IMR-90 (cell line): Measurements from ENCODE around the gene SVOPL. TPM values are rescaled to one million over a fixed set of nuclear protein-coding genes. Genes with fewer than 3 reads are reported as not detected.

ENCODE experiments used
- ATAC-seq: fragments of 200-7000 bp; cut with Tn5 transposase; 2 replicates; pipeline ENCODE4 v1.9.1; 2020; ENCODE audit warnings: low read depth, mild to moderate bottlenecking, moderate library complexity
- BruUV-seq: library from RNA; stranded (reverse); fragments of 400-500 nt; replicated peaks from 2 replicates; lab custom pipeline; 2021; lab: Mats Ljungman, UMichigan
- CTCF ChIA-PET: fragments of 300-600 bp; formaldehyde crosslinking; extraction: SDS; loops from one replicate; lab custom pipeline; 2021; ENCODE audit warnings: antibody characterized with exemption; lab: Yijun Ruan, JAX
- POLR2A ChIA-PET: fragments of 300-600 bp; sonication (Branson Sonifier 250); formaldehyde crosslinking; loops from one replicate; lab custom pipeline; 2022; ENCODE audit warnings: antibody characterized with exemption; ENCODE audit not compliant: unreplicated experiment; lab: Charles Lee
- DNase-seq: peaks from one replicate; pipeline ENCODE4 v3.0.0; 2013
- H2AFZ ChIP-seq: replicated peaks from 2 replicates; pipeline ENCODE3; 2013; ENCODE audit warnings: low read length, mild to moderate bottlenecking; ENCODE audit not compliant: poor library complexity
- H2AK5ac ChIP-seq: 2 replicates; pipeline ENCODE4 v1.6.1; 2013; ENCODE audit warnings: low read depth, low read length, inconsistent platforms
- H2AK9ac ChIP-seq: replicated peaks from 2 replicates; pipeline ENCODE3; 2013; ENCODE audit warnings: mild to moderate bottlenecking, low read depth, low read length, moderate library complexity; ENCODE audit not compliant: poor library complexity
- H2BK120ac ChIP-seq: 2 replicates; pipeline ENCODE4 v1.6.1; 2013; ENCODE audit warnings: low read depth, low read length, inconsistent platforms
- H2BK15ac ChIP-seq: 3 replicates; pipeline ENCODE4 v1.6.1; 2013; ENCODE audit warnings: low read depth, low read length, inconsistent platforms
- H2BK20ac ChIP-seq: 2 replicates; pipeline ENCODE4 v1.6.1; 2013; ENCODE audit warnings: low read depth, mild to moderate bottlenecking, inconsistent platforms, low read length, moderate library complexity
- H2BK5ac ChIP-seq: 2 replicates; pipeline ENCODE4 v1.6.1; 2013; ENCODE audit warnings: mild to moderate bottlenecking, low read depth, low read length, inconsistent platforms; ENCODE audit not compliant: poor library complexity, severe bottlenecking
- H3K14ac ChIP-seq: replicated peaks from 2 replicates; pipeline ENCODE4 v1.6.1; 2013; ENCODE audit warnings: low read depth, low read length, inconsistent platforms
- H3K18ac ChIP-seq: 2 replicates; pipeline ENCODE4 v1.6.1; 2013; ENCODE audit warnings: low read depth, low read length, control low read depth
- H3K23ac ChIP-seq: 2 replicates; pipeline ENCODE4 v1.6.1; 2013; ENCODE audit warnings: low read depth, low read length, inconsistent platforms
- H3K27ac ChIP-seq: 2 replicates; pipeline ENCODE4 v1.5.1; 2013; ENCODE audit warnings: mild to moderate bottlenecking, control low read depth, low read length; ENCODE audit not compliant: insufficient read depth
- H3K27me3 ChIP-seq: 2 replicates; pipeline ENCODE4 v1.6.1; 2013; ENCODE audit warnings: low read length; ENCODE audit not compliant: control insufficient read depth, insufficient read depth
- H3K36me3 ChIP-seq: 2 replicates; pipeline ENCODE4 v1.6.1; 2013; ENCODE audit warnings: low read length, mixed read lengths; ENCODE audit not compliant: control insufficient read depth, insufficient read depth
- H3K4ac ChIP-seq: 2 replicates; pipeline ENCODE4 v1.6.1; 2013; ENCODE audit warnings: low read depth, low read length, inconsistent platforms
- H3K4me1 ChIP-seq: 2 replicates; pipeline ENCODE4 v1.6.1; 2013; ENCODE audit warnings: low read length, mixed read lengths; ENCODE audit not compliant: control insufficient read depth, insufficient read depth
- H3K4me2 ChIP-seq: 2 replicates; pipeline ENCODE4 v1.6.1; 2013; ENCODE audit warnings: low read depth, mild to moderate bottlenecking, control low read depth, low read length, moderate library complexity
- H3K4me3 ChIP-seq: 2 replicates; pipeline ENCODE4 v1.5.1; 2013; ENCODE audit warnings: low read depth, mild to moderate bottlenecking, control low read depth, low read length, moderate library complexity; ENCODE audit not compliant: insufficient read depth
- H3K56ac ChIP-seq: 2 replicates; pipeline ENCODE4 v1.6.1; 2013; ENCODE audit warnings: low read length, inconsistent platforms; ENCODE audit not compliant: insufficient read depth; ENCODE audit errors: extremely low read depth
- H3K79me1 ChIP-seq, 2 experiments: 2 replicates each; pipeline ENCODE4 v1.6.1; 2013; ENCODE audit warnings: low read length in 2 of 2, inconsistent platforms in 1 of 2, low read depth in 1 of 2
- H3K9ac ChIP-seq: 2 replicates; pipeline ENCODE4 v1.6.1; 2013; ENCODE audit warnings: low read depth, low read length, control low read depth
- H3K9me1 ChIP-seq: 2 replicates; pipeline ENCODE4 v1.6.1; 2013; ENCODE audit warnings: low read length, inconsistent platforms; ENCODE audit not compliant: insufficient read depth
- H3K9me3 ChIP-seq: 2 replicates; pipeline ENCODE4 v1.6.1; 2013; ENCODE audit warnings: low read length; ENCODE audit not compliant: control insufficient read depth, insufficient read depth
- H4K20me1 ChIP-seq: 2 replicates; pipeline ENCODE4 v1.6.1; 2013; ENCODE audit warnings: low read length, inconsistent platforms; ENCODE audit not compliant: insufficient read depth
- H4K5ac ChIP-seq: 2 replicates; pipeline ENCODE4 v1.6.1; 2013; ENCODE audit warnings: mild to moderate bottlenecking, low read depth, low read length, control low read depth
- H4K8ac ChIP-seq, 2 experiments: 2 replicates each; pipeline ENCODE4 v1.6.1; 2013; ENCODE audit warnings: low read depth in 2 of 2, low read length in 2 of 2, control low read depth in 1 of 2, inconsistent platforms in 1 of 2
- H4K91ac ChIP-seq: 2 replicates; pipeline ENCODE4 v1.6.1; 2013; ENCODE audit warnings: low read depth, low read length, inconsistent platforms; ENCODE audit not compliant: insufficient read depth
- BHLHE40 ChIP-seq: fragments of 150-350 bp; IDR thresholded peaks from 2 replicates; pipeline ENCODE4 v1.6.1; 2016; ENCODE audit warnings: mild to moderate bottlenecking, low read depth, low read length
- CHD1 ChIP-seq: IDR thresholded peaks from 2 replicates; pipeline ENCODE4 v1.6.1; 2012; ENCODE audit warnings: low read depth, low read length, improper control_type of control experiment
- CTCF ChIP-seq: conservative IDR thresholded peaks from 2 replicates; pipeline ENCODE4 v1.5.1; 2012; ENCODE audit warnings: mild to moderate bottlenecking, low read depth, low read length, improper control_type of control experiment
- FOS ChIP-seq: fragments of 150-350 bp; IDR thresholded peaks from 2 replicates; pipeline ENCODE4 v1.6.1; 2016; ENCODE audit warnings: low read depth, low read length
- MAFK ChIP-seq: IDR thresholded peaks from 2 replicates; pipeline ENCODE4 v1.6.1; 2012; ENCODE audit warnings: low read depth, low read length, improper control_type of control experiment
- MXI1 ChIP-seq: IDR thresholded peaks from 2 replicates; pipeline ENCODE4 v1.6.1; 2012; ENCODE audit warnings: low read depth, mild to moderate bottlenecking, low read length, moderate library complexity, borderline replicate concordance
- NFE2L2 ChIP-seq: fragments of 150-350 bp; IDR thresholded peaks from 2 replicates; pipeline ENCODE4 v1.6.1; 2016; ENCODE audit warnings: low read depth, mild to moderate bottlenecking, low read length
- POLR2A ChIP-seq: IDR thresholded peaks from 2 replicates; pipeline ENCODE4 v1.6.1; 2012; ENCODE audit warnings: mild to moderate bottlenecking, low read depth, low read length
- RCOR1 ChIP-seq: IDR thresholded peaks from 2 replicates; pipeline ENCODE4 v1.6.1; 2012; ENCODE audit warnings: mild to moderate bottlenecking, low read length, improper control_type of control experiment; ENCODE audit not compliant: insufficient replicate concordance
- RFX5 ChIP-seq: IDR thresholded peaks from 2 replicates; pipeline ENCODE4 v1.8.0; 2012; ENCODE audit warnings: low read depth, mild to moderate bottlenecking, low read length, moderate library complexity
- WGBS, 2 experiments: methylation state at CpG; one replicate each; pipeline versions ENCODE4 v1.1.5 to v1.1.7; 2013; ENCODE audit warnings: missing lambda C conversion rate in 2 of 2; ENCODE audit not compliant: insufficient read length in 1 of 2; ENCODE audit errors: extremely low coverage in 2 of 2; 5-methylcytosine and 5-hydroxymethylcytosine counted together
- dilution Hi-C: fragments of 300-500 bp; cut with HindIII; formaldehyde crosslinking; loops from one replicate; pipeline ENCODE4 v1.14.3; 2018; ENCODE audit warnings: low sequenced_read_pairs; ENCODE audit not compliant: unreplicated experiment
- in situ Hi-C: fragments of 300-500 bp; cut with MboI; formaldehyde crosslinking; loops from 3 replicates; pipeline ENCODE4 v1.14.3; 2019; ENCODE audit warnings: low sequenced_read_pairs, inconsistent platforms, mixed read lengths
- intact Hi-C: fragments of 100-400 bp; cut with micrococcal nuclease; formaldehyde crosslinking; loops from 2 replicates; pipeline ENCODE4 v1.10.0; 2022
- polyA plus RNA-seq, 3 experiments: library from polyadenylated mRNA; depleted of rRNA; stranded (reverse); fragments of >200 nt; gene quantifications; 2 replicates each; pipeline ENCODE4 v1.2.3, GENCODE V29; 2012; ENCODE audit warnings: low replicate concordance in 1 of 3
- total RNA-seq: library from RNA; depleted of rRNA; stranded (reverse); fragments of >200 nt; gene quantifications from 2 replicates; pipeline ENCODE4 v1.2.3, GENCODE V29; 2012

The SVOPL gene
- total and polyA plus RNA-seq, 2 of the 4 experiments (the other 2 are of a cell fraction): not detected

- Histone ChIP-seq H4K91ac (no peak overlapping the region), H3K27me3 (peaks cover 7% of the 10 kb centered on the region), H3K4me2 (no peak overlapping the region), H3K9me1 (no peaks in the 10 kb centered on the region), H2AK5ac (no peak overlapping the region), H3K9me3 (no peaks in the 10 kb centered on the region), H4K5ac (no peak overlapping the region), H3K79me1 (no peaks in the 10 kb centered on the region), H3K4me1 (no peaks in the 10 kb centered on the region), H2BK120ac (no peak overlapping the region), H4K20me1 (no peaks in the 10 kb centered on the region), H3K14ac (no peak overlapping the region), H2AK9ac (peak overlapping the region; percentile 42), H3K4ac (no peak overlapping the region), H2BK5ac (no peak overlapping the region), H3K4me3 (no peak overlapping the region), H3K18ac (no peak overlapping the region), H3K56ac (no peak overlapping the region), H3K9ac (no peak overlapping the region), H3K27ac (no peak overlapping the region), H3K23ac (no peak overlapping the region), H3K36me3 (no peaks in the 10 kb centered on the region), H4K8ac (no peak overlapping the region), H2BK20ac (no peak overlapping the region), H2AFZ (no peak overlapping the region), H2BK15ac (no peak overlapping the region)
- CTCF ChIA-PET: interaction anchor here (0.5 to 1.1 kb wide), 3 partner anchors 330 to 814 kb away, joined by 3 to 4 read pairs (median 3); no protein-coding TSS in a partner anchor
- intact Hi-C loops (no loop called here), dilution Hi-C loops (no loop called here), in situ Hi-C loops (no loop called here)
- DNase-seq: no peak
- no TSS peak for BruUV-seq
- no peak for ATAC-seq
- POLR2A ChIA-PET: no interaction called here
- TF ChIP-seq BHLHE40: no peak
- TF ChIP-seq POLR2A: no peak
- TF ChIP-seq FOS: no peak
- TF ChIP-seq MXI1: no peak
- no peak for TF ChIP-seq RFX5
- TF ChIP-seq NFE2L2: no peak
- no peak for TF ChIP-seq CHD1
- TF ChIP-seq CTCF: no peak
- TF ChIP-seq RCOR1: no peak
- TF ChIP-seq MAFK: no peak
- WGBS, 2 experiments: 74% methylated on average over 9 of the region's 15 CpGs; no CpG with 5 or more reads in 1 of the 2 experiments
Observed at GRCh38 chr7:138750473-138750872, 49.3 kb upstream of the SVOPL start.
